ENCODE results near the gene UBR1.

- TF ChIP-seq POLR2AphosphoS5 (IDR thresholded peaks at IDR 0.05): no peak
- TF ChIP-seq, protein P1, sequence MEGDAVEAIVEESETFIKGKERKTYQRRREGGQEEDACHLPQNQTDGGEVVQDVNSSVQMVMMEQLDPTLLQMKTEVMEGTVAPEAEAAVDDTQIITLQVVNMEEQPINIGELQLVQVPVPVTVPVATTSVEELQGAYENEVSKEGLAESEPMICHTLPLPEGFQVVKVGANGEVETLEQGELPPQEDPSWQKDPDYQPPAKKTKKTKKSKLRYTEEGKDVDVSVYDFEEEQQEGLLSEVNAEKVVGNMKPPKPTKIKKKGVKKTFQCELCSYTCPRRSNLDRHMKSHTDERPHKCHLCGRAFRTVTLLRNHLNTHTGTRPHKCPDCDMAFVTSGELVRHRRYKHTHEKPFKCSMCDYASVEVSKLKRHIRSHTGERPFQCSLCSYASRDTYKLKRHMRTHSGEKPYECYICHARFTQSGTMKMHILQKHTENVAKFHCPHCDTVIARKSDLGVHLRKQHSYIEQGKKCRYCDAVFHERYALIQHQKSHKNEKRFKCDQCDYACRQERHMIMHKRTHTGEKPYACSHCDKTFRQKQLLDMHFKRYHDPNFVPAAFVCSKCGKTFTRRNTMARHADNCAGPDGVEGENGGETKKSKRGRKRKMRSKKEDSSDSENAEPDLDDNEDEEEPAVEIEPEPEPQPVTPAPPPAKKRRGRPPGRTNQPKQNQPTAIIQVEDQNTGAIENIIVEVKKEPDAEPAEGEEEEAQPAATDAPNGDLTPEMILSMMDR (IDR thresholded peaks at IDR 0.05): no peak
Observed at GRCh38 chr15:43126356-43126755, 20.5 kb upstream of the UBR1 start.

All from prostate gland (tissue), 2 donors.